GM18520 (cell line): ENCODE measurements around the gene SS18.
"Not testable (repeated sequence)": the region's sequence is repeated elsewhere in the genome, so short reads cannot be mapped to it uniquely, and the experiment has no call there.

Experiments
- ATAC-seq: cut with Tn5 transposase; IDR thresholded peaks from one replicate; pipeline ENCODE4 v1.9.1; 2021; ENCODE audit not compliant: unreplicated experiment

The SS18 gene, protein sequence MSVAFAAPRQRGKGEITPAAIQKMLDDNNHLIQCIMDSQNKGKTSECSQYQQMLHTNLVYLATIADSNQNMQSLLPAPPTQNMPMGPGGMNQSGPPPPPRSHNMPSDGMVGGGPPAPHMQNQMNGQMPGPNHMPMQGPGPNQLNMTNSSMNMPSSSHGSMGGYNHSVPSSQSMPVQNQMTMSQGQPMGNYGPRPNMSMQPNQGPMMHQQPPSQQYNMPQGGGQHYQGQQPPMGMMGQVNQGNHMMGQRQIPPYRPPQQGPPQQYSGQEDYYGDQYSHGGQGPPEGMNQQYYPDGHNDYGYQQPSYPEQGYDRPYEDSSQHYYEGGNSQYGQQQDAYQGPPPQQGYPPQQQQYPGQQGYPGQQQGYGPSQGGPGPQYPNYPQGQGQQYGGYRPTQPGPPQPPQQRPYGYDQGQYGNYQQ

DNA sequence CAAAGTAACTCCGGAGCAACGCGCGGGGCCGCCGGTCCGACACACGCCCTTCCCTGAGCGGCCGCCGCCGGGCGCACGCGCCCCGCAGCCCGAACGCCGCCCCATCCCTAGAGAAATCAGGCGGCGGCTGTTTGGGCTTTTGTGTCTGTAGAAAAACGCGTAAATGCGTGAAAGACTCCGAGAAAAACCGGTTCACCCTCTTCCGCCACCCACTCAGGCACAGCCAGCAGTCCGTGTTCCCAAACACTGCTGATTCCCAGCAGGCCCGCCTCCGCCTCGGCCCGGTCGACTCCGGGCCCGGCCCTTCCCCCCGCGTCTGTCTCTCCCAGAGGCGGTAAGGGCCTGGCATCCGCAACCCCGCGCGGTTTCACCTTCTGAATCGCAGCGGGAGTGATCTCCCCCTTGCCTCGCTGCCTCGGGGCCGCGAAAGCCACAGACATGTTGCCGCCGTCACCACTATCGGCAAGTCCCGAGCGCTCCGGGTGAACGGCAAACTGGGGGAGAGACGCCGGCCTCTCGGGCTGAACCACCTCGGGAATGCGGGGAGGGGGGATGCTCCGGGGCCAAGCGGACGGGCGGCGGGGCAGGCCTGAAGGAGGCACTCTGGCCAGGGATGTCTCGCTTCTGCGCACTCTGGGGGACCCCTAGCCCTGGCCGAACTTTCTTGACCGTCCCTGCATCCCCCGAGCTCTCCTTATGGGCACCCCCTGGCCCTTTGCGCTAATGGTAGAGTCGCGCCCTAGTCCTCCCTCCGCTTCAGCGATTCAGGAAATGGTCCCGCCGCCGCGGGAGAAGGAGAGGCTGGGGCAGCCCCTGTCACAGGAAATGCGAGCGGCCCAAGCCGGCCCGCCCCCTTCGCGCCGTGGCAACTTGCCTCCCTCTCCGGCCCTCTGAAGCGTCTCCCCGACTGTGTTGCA, at the start of gene SS18:
TSS of gene SS18 (minus strand) at position 484 of the 917 bp plus-strand sequence. CDS start at position 440, 44 bp downstream.
- ATAC-seq = peak; percentile 64

DNA sequence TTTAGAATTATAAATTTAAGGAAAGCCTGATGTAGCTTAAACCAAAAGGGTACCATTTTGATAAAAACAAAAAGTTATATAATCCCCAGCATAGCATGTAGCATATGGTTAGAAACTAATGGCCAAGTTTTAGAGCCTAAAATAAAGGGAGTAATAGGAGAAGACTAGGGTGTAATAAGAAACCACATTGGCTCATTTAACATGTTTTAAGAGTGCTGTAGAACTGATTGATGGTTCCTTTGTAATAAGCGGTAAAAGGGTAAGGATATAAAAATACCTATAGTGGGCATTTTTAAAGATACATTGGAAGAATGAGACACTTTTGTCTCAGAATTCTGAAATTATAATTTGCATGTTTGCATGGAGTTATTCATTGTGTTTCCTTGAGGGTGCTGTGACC, 45.1 kb upstream of the SS18 start:
- ATAC-seq = no peak

DNA sequence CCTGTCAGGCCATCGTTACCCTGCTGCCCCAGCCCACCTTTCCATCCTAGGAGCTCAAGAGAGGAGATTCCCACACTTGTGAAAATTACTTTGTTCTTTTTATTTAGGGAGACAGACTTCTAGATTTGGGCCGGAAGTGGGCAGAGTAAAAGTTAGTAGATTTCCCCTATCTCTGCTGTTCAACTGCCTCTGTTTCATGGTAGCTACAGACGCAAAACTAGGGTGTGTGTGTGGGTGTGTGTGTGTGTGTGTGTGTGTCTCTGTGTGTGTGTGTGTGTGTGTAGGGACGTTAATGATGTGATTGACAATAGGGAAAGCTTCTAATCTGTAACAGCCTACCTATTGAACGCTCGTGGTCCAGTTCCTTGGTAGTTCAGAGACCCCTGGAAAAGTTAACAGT, 43.7 kb upstream of the SS18 start:
- no peak for ATAC-seq

DNA sequence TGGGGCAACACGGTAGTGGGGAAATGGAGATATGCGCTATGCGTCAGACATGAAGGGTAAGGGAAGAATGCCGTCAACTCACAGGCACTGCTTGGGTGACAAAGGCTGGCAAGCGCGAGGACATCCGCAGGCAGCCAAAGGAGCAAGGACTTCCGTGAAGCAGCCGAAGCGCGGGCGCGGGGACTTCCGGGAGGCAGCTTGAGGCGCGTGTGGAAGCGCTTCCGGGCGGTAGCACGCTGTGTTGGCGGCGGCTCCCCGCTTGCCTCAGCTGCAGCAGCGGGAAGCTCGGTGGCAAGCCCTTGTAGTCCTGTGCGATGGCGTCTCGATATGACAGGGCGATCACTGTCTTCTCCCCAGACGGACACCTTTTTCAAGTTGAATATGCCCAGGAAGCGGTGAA, 43.2 kb upstream of the SS18 start, which contains the start of gene PSMA8:
TSS of gene PSMA8 (plus strand) at position 218 of the 400 bp plus-strand sequence. CDS start at position 315, 97 bp downstream.
- no peak for ATAC-seq

DNA sequence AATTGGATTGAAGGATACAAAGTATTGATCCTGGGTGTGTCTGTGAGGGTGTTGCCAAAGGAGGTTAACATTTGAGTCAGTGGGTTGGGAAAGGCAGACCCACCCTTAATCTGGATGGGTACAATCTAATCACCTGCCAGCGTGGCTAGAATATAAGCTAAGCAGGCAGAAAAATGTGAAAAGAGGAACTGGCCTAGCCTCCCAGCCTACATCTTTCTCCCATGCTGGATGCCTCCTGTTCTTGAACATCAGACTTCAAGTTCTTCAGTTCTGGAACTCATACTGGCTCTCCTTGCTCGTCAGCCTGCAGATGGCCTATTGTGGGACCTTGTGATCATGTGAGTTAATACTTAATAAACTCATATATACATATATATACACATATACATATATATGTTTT, 37.8 kb upstream of the SS18 start:
- ATAC-seq = not testable (repeated sequence)

DNA sequence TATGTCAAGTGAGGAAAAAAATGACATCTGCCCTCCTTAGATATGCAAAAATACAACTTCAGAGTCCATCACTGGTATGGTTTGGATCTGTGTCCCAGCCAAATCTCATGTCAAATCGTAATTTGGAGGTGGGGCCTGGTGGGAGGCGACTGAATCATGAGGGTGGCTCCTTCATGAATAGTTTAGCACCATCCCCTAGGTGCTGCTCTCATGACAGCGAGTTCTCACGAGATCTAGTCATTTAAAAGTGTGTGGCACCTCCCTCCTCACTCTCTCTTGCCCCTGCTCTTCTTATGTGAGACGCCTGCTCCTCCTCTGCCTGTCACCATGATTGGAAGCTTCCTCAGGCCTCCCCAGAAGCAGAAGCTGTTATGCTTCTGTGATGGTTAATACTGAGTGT, 37.4 kb upstream of the SS18 start:
- no peak for ATAC-seq

DNA sequence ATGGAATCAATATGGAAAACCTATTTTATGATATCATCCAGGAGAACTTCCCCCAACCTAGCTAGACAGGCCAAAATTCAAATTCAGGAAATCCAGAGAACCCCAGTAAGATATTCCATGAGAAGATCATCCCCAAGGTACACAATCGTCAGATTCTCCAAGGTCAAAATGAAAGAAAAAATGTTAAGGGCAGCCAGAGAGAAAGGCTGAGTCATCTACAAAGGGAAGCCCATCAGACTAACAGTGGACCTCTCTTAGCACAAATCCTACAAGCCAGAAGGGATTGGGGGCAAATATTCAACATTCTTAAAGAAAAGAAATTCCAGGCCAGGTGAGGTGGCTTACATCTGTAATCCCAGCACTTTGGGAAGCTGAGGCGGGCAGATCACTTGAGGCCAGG, 31.6 kb upstream of the SS18 start:
- ATAC-seq = not testable (repeated sequence)

DNA sequence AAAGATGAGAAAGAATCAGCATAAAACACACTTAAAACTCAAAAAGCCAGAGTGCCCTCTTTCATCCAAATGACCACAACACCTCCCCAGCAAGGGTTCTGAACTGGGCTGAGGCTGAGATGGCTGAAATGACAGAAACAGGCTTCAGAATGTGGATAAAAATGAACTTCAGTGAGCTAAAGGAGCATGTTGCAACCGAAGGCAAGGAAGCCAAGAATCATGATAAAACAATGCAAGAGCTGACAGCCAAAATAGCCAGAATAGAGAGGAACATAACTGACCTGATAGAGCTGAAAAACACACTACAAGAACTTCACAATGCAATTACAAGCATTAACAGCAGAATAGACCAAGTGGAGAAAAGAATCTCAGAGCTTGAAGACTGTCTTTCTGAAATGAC, 31.1 kb upstream of the SS18 start:
- no peak for ATAC-seq

DNA sequence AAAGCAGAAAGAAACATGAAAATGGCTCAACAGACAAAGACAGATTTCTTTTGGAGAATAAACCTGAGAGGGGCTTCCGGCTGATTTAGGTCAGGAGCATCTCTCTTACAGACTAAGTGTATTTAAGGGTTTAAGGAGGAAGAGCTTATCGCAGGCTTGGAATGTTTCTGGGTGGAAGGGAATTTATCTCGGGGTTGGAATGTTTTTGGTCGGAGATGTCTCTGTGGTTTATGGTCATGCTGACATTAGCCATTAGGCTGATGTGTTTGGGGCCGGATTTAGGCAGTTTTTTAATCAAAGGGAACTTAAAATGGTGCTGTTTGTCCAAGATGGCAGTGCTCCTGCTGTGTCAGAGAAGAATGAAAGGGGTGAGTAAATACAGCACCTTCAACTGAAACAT, 28.8 kb upstream of the SS18 start:
- ATAC-seq = no peak

DNA sequence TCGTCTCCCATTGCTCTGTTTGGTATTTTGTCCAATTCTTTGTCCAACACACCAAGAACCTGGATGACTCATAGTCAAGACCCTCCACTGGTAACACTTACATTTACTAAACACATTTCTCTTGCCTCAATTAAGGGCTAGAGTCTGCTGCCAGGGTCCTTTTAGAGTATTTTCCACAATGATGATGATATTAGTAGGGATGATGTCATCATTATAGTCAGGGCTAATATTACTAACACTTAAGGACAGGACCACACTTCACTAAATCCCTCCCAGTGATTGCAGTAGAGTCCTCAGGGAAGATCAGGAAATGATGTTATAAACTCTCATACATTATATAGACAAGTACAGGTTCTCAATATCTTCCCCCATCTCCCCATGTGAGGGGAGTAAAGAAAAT, 13.6 kb upstream of the SS18 start:
- no peak for ATAC-seq

DNA sequence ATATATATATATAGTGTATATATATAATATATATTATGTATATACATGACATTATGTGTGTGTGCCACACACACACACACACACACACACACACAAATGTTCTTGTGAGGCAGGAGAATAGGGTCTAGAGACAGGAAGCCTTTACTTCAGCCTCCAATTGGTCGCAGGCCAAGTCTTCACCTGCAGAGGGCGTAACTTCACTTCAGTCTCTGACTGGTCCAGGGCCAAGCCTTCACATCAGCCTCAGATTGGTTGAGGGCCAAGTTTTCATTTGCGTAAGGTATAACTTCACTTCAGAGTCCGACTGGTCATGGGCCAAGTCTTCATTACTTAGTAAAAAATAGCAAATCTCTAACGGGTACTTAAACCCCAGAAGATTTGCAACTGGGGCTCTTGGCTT, 13.2 kb upstream of the SS18 start:
- ATAC-seq = no peak

DNA sequence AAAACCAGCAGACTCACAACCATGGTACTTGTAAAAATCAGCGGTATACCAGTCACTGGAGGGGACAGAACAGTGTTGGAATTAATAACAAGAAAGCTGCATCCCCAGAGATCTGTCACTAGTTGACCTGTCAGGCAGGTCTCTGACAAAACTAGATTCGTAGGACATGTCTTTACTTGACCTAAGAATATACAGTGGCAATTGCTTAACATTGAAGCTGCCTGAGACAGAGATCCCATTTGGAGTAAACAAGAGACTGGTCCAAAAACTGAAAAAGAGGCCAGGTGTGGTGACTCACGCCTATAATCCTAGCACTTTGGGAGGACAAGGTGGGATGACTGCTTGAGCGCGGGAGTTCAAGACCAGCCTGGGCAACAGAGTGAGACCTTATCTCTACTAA, 7.2 kb upstream of the SS18 start:
- ATAC-seq = no peak

DNA sequence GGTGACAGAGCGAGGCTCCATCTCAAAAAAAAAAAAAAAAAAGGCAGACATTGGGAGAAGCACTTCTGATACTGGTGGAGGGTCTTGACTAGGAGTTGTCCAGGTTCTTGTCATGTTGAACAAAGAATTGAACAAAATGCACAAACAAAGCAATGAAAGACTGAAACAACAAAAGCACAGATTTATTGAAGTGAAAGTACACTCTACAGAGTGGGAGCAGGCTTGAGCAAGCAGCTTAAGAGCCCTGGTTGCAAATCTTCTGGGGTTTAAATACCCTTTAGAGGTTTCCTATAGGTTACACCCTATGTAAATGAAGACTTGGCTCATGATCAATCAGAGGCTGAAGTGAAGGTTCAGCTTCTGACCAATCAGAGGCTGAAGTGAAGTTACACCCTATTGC, 6.4 kb upstream of the SS18 start:
- ATAC-seq = no peak

DNA sequence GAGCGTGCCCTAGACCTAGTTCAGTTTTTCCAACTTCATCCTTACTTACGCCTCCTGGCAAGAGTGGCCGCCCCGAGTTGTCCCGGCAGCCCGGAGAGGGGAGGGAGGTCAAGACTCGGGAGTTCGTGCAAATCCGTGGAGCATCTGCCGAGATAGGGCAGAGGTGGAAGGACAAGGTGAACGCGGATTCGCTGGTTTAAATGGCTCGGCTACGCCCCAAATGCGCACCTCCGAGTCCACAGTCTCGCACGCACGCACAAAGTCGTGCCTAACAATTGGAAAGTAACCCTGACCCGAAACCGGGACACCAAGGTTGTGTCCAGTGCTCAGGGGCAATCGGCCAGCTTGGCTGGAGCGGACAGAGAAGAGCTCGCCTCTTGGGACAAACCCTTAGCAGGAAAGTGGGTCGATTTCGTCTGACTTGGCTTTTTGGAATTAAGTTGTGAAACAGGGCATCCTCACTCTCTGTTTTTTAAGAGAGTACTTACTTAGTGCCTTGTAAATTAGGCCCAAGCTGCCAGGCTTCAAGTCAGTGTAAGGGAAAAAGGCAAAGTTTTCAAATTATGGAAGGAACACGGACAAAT, 726 bp upstream of the SS18 start:
- ATAC-seq = peak; percentile 25

DNA sequence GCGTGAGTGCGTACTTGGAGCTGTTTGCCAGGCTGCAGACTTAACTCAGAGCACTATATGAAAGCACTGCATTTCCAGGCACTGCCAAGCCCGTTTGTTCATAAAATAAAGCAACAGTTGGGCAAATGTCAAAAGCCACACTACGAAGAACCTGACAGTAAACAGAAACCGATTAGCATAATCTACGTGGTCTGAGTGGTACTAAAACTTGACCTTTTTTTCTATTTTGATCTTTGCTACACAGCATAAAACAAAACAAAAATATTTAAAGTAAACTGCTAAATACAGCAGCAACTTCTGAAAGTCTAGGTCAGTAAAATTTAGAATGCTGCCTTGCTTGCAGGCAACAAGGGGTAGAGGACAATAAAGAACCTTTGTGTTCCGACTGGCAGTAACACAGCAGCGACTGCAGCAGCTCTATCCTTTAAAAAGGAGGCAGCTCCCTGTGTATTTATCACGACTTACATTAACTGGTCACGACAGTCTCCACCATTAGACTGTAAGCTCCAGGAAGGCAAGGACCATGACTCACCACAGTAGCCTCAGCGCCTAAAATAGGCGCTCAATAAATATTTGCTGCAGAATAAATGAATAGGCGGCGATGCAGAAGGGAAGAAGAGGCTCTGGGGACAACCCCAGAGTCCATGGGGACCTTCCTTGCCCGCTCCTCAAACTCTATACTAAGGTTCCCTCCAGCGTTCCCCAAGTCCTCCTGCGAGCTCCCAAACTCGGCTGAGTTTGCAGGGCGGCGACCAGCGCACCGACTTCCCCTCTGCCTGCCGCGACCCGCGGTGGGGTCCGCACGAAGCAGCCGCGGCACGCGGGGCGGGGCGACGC, 902 bp downstream of the SS18 start:
- no peak for ATAC-seq

DNA sequence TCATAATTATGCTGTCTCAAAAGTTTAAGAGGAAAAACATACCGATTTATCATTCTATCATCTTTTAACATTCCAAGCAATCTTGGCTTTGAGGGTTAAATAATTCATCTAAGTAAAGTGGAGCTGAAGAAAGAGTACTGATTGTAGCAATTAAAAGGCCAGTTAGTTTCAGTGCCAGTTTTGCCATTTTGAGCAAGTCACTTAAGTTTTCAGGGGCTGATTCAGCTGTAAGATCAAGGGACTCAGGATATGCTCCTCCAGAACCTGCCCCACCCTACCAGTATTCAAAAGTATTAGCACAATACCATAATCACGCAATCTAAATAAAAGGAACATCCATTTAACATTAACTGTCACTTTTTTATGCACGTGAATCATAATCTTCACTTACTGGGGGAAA, 1.9 kb downstream of the SS18 start:
- ATAC-seq = no peak

DNA sequence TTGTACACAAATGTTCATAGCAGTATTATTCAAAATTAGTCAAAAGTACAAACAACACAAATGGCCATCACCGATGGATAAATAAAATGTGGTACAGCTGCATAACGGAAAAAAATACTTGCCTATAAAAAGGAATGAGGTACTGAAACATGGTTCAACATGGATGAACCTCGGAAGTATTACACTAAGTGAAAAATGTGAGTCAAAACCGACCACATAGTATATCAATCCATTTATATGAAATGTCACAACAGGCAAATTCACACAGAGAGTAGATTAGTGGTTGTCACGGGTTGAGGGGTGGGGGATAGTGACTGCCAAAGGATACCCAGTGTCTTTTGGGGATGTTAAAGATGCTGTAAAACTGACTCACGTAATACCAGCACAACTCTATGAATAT, 3.5 kb downstream of the SS18 start:
- no peak for ATAC-seq

DNA sequence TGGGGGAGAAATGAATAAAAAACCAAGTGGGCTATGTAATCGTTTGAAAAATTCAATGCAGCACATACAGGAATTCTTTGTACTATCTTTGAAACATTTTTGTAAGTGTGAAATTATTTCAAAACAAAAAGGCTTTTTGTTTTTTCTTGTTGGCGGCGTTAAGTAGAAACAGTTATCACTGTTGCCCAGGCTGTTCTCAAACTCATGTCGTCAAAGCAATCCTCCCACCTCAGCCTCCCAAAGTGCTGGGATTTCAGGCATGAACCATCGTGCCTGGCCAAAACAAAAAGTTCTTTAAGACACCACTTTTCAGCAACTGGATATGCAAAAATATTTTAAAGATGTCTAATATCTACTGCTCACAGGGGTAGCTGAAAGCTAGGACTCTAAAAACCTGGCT, 5.4 kb downstream of the SS18 start:
- ATAC-seq = no peak

DNA sequence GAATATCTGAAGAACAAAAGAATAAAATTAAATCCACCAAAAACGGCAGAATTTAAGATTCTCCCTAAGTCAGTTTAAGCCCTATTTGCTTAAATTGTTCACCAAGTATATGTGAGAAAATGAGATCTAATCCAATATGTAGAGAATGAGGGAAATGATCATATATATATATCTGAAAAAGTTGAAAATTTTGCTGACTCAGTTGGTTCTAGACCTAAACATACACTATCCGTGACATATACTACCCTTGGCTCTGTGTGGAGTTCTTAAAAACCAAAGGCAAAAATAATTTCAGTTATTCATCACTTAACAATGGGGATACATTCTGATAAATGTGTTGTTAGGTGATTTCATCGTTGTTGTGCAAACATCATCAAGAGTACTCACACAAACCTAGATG, 7.3 kb downstream of the SS18 start:
- ATAC-seq = no peak

DNA sequence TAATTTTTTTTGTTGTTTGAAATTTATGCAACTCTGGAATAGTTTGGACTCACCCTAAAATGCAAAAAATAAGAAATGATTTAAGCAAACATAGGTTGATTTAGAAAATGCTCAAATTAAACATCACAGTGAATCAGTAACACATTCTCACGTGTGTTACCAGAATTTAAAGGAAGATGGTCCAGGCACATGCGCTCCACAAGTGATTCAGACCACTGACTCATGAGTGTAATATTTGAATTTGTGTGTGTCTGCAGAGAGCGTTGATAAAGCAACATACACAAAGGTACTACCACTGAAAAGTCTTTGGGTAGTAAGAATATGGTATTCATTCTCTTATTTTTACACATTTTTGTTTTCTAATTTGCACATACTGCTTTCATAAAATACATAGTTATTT, 7.9 kb downstream of the SS18 start:
- no peak for ATAC-seq

DNA sequence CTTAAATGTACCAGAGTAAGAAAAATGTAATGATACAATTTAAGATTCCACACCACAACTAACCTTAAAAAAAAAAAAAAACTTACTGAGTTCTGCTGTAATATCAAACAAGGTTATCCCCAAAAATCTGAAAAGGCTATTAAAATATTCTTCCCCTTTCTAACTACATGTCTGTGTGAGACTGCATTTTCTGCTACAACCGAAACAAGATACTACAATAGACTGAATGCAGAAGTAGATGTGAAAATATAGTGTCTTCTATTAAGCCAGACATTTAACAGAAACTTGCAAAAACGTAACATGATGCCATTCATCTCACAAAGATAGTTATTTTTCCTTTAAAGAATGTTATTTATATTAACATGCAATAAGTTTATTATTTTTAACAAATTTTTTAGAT, 16.2 kb downstream of the SS18 start:
- ATAC-seq = no peak
